ENCODE measurements around the gene IQUB.
A peak's percentile ranks its signal among the peaks of the same experiment; 100 is the strongest.
"Not testable (repeated sequence)": the region's sequence is repeated elsewhere in the genome, so short reads cannot be mapped to it uniquely, and the experiment has no call there.

IQUB gene

DNA sequence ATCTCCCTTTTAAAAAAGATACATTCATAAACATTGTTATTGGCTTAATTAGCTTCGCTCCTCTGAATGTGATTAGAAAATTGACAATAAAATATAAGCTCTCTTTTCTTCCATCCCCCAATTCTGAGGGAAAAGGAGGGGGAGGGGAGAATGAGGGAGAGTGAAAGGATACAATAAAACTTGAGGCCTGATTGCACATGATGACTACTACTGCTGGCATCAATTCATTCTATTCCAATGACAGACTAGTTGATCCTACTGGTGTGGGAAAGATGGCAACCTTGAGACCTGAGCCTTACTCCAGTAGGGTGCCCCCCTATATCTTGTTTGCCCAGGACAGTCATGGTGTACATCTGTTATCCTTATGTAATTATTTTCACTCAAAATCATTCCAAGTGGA lies 4.5 kb upstream of the IQUB start:
- no peak for DNase-seq

DNA sequence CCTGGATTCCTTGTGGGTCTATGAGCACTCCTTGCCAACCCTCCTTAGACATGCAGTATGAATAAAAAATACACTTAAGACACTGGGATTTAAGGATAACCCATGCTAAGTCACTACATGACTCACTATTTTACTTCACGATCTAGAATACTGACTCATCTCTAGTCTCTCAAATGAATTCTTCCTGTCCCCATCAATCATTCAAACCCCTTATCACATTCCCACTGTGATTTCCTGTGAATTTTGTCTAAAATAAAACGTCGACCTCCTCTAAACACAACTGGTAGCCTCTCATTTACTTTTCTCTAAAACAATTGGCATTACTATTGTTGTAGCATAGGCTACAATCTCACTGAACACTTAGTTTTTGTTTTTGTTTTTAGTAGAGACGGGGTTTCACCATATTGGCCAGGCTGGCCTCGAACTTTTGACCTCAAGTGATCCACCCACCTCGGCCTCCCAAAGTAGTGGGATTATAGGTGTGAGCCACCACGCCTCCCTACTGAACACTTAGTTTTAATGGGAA lies 3.9 kb upstream of the IQUB start:
- DNase-seq = peak; percentile 12

DNA sequence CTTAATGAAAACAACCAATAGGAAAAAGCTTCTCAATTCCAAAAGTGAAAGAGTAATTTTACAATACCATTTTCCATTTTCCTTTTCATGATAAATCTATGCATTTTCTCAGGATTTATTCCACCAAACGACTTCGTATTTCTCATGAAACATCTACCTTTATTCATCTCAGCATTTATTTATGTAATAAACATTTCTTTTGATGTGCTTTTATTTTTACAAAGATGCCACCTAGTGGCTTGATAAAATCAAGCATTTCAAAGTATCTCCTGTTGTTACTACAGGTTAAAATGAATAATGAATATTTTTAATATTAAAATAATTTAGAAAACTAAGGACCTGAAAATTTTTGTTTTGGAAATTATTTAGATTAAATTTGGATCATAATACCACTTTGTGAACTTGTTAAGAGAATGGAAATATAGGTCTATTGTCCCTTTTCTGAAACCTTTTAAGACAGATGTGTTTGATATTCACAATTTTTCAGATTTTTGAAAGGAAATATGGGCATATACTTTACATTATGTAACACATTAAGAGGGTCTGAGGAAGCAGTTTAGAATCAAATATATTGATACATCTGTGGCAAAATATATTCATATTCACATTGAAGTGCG lies 2.7 kb upstream of the IQUB start:
- no peak for DNase-seq

DNA sequence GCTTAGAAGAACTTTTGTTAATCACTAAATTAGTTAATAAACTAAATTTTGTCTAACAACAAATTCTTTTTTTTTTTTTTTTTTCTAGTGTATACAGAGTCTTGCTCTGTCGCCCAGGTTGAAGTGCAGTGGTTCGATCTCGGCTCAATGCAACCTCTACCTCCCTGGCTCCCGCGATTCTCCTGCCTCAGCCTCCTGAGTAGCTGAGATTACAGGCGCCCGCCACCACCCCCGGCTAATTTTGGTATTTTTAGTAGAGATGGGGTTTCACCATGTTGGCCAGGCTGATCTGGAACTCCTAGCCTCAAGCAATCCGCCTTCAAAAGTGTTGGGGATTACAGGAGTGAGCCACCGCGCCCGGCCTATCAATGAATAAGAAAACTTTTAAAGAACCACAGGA lies 1.1 kb upstream of the IQUB start:
- no peak for DNase-seq

DNA sequence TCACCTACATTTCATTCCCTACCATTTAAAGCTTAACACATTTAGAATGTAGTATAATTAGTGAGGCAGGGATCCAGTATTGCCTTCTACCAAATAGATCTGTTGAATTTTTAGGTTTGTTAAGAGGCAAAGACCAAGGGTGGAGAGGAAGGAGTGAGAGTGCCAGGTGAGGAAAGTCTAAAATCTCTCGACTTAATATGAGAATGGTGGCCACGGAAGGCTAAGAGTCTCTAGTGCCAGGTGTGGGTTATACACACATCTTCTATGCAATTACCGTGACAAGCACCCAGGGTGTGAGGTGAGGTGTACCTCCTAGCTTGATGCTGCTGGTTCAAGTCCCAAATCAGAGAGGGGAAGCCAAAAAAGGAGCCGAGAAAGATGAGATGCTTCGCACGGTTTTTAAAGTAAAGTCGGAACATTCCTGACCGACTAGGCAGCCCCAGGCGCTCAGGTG lies 439 bp downstream of the IQUB start:
- DNase-seq = no peak

DNA sequence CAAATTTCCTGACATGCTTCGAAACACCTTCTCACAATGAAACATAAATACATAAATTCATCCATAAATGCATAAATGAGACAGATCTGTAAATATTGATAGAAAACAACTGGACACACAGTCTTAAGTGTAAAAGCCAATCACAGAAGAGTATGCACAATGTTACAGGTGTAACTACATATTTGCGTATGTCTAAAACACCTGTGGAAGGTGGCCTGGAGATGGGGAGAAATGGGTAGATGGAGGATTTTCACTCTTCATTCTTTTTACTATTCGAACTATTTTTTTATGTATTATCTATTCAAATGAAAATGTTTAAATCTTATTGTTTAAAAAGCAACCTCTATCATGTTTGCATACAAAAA lies 860 bp downstream of the IQUB start:
- DNase-seq = no peak

DNA sequence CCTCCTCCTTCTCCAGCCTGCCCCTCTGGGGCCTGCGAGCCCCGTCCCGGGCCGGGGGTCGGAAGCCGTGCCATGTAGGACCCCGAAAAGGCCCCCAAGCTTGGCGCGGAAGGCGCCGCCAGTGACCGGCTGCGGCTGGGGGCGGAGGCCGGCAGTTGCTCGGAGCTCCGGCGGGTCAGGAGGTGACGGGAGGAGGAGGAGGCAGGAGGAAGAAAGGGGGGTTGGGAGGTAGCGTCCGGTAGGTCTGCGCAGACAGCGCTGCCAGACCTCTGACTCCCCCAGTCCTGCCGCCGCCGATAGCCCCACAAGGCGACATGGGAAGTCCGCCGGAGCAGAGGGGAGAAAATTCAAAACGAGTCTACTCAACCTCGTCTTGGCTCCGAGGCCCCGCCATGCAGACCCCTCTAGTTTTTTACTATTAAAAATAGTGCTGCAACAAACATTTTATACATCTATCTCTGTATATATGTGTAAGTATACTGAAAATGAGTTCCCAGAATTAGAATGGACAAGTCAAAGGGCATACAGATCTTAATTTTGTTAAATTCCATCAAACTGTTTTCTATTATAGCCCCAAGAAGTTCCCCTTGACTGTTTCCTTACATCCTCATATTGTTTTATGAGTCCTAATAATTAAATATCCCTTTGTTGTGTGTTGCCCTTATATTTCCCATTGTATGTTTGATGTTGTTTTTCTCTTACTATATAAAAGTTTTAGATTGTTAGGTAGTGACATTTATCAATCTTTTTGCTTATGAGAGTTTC lies 1.4 kb downstream of the IQUB start:
- not testable (repeated sequence) for DNase-seq

DNA sequence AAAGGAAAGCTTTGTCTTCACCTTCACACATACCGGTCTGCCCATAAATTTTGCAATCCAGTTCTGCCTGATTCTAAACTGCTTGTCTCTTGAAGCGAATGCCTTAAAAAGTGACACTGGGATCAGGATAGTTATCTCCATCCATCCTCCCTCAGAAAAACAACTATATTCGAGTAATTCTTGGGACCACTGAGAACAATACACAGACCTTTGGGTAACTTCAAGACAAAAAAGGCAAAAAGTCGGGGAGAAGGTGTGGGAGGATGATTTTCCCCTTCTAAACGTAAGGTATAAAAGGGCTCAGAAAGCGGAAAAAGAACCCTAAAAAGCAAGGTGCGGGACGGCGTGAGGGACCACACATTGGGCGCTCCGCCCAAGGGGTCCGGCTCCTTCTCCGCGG lies 2.1 kb downstream of the IQUB start:
- DNase-seq = not testable (repeated sequence)

DNA sequence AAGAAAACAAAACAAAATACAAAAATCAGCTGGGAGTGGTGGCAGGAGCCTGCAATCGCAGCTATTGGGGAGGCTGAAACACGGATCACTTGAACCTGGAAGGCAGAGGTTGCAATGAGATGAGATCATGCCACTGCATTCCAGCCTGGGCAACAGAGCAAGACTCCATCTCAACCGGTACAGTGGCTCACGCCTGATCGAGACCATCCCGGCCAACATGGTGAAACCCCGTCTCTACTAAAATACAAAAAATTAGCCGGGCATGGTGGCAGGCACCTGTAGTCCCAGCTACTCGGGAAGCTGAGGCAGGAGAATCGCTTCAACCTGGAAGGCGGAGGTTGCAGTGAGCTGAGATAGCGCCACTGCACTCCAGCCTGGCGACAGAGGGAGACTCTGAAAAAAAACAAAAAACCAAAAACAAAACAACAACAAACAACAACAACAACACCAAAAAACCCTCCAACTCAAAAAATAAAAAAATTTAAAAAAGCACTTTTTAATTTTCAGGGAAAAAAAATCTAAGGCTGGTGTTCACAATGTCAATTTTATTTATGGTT lies 4.3 kb downstream of the IQUB start:
- not testable (repeated sequence) for DNase-seq

DNA sequence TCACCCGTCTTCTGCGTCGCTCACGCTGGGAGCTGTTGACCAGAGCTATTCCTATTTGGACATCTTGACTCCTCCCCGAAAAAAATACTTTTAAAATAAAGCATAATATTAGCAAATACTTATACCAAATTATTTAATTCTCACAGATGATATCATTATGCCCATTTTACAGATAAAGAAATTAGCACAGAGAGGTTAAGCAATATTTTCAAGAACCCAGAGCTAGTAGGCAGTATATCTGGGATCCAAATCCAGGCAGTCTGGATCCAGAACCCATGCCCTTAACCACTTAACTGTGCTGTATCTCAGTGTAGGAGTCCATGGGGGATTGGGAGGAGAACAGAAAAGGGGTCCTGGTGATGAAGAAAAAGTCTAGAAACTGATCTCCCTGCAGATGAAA lies 6.1 kb downstream of the IQUB start:
- DNase-seq = no peak

DNA sequence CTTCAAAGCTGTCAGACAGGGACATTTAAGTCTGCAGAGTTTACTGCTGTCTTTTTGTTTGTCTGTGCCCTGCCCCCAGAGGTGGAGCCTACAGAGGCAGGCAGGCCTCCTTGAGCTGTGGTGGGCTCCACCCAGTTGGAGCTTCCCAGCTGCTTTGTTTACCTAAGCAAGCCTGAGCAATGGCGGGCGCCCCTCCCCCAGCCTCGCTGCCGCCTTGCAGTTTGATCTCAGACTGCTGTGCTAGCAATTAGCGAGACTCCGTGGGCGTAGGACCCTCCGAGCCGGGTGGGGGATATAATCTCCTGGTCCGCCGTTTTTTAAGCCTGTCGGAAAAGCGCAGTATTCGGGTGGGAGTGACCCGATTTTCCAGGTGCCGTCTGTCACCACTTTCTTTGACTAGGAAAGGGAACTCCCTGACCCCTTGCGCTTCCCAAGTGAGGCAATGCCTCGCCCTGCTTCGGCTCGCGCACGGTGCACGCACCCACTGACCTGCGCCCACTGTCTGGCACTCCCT lies 6.6 kb downstream of the IQUB start:
- not testable (repeated sequence) for DNase-seq

DNA sequence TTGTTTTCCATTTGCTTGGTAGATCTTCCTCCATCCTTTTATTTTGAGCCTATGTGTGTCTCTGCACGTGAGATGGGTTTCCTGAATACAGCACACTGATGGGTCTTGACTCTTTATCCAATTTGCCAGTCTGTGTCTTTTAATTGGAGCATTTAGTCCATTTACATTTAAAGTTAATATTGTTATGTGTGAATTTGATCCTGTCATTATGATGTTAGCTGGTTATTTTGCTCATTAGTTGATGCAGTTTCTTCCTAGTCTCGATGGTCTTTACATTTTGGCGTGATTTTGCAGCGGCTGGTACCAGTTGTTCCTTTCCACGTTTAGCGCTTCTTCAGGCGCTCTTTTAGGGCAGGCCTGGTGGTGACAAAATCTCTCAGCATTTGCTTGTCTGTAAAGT lies 7.9 kb downstream of the IQUB start:
- DNase-seq = not testable (repeated sequence)

DNA sequence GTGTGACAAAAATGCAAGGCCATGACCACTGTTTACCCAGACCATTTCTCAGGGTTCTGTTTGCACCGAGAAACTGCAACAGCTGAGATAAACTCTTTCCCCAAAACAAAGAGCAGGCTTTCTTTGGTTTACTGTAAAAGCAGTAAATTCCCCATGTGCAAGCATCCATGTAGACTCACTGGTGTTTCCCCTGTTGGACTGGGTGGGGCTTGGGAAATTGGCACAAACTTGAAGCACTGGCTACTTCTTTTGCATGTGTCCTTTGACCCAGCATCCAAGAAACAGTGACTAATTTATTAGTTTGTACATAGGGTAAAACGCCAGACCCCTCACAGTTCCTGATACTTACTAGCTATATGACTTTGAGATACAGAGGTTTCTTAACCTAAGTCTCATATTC lies 12.3 kb downstream of the IQUB start:
- no peak for DNase-seq

DNA sequence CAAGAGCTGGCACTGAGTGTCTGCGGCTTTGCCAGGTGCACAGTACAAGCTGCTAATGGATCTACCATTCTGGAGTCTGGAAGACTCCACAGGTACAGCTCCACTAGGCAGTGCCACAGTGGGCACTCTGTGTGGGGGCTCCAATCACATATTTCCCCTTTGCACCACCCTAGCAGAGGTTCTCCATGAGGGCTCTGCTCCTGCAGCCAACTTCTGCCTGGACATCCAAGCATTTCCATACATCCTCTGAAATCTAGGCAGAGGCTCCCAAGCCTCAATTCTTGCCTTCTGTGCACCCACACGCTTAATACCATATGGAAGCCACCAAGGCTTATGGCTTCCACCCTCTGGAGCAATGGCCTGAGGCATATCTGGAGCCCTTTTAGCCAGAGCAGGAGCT lies 29.2 kb downstream of the IQUB start:
- no peak for DNase-seq

DNA sequence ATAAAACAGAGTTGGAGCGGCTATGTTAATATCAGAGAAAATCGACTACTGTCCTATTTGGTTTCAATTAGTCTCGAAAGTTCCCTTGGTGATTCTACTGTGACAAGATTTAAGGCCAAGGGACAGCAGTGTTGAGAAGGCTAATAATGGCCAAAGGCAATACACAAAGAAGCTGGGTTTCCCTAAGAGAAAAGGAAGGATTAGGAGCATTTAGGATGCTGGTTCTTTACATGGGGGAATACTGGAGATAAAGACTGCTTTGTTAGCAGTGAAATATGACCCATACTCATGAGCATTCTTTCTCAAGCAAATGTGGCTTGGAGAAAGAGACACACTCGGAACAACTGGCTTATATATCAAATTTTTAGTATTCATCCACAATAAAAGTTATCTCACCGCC lies 32.2 kb downstream of the IQUB start:
- no peak for DNase-seq

DNA sequence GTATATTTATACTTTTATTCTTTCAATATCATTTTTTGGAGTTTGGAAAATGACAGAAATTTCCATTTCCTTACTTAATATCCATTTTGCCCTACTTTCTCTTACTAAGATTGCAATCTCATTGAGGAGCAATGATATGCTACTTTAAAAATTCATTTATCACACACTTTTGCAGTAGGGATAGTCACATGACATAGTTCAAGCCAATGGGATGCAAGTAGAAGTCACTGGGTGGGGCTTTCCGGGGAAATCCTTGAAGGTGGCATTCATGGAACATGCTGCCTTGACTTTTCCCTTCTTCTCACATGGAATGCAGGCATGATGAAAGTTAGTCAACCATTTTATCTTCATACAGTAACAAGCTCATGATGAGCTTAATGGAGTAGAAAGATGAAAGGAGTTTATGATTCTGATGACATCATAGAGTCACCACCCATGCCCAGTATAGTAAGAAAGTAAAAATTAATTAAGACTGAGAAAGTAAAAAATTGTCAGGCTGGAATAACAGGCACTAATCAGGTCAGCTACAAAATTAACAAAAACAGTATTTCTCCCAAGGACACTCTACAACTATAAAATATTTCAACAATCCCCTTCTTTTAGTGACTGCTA lies 33.4 kb downstream of the IQUB start:
- DNase-seq = no peak

DNA sequence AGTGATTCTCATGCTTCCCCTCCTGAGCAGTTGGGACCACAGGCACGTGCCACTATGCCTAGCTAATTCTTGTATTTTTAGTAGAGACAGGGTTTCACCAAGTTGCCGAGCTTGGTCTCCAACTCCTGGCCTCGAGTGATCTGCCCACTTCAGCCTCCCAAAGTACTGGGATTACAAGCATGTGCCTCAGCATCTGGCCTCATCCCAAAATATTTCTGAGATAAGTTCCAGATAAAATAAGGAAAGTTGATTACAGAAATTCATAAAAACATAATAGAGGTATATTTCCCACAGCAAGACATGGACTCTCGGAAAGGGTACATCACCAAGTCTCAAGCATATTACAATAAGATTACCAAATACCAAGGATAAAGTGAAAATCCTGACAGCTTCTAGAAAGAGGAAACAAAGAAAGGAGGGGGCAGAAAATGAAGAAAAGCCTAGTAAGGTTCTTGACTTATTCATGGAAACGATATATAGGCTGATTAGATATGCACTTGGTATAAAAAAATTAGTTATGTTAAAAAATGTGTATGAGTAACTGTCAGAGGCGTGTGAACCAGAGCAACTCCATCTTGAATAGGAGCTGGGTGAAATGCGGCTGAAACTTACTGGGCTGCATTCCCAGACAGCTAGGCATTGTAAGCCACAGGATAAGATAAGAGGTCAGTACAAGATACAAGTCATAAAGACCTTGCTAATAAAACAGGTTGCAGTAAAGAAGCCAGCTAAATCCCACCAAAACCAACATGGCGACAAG lies 35.0 kb downstream of the IQUB start:
- DNase-seq = no peak

DNA sequence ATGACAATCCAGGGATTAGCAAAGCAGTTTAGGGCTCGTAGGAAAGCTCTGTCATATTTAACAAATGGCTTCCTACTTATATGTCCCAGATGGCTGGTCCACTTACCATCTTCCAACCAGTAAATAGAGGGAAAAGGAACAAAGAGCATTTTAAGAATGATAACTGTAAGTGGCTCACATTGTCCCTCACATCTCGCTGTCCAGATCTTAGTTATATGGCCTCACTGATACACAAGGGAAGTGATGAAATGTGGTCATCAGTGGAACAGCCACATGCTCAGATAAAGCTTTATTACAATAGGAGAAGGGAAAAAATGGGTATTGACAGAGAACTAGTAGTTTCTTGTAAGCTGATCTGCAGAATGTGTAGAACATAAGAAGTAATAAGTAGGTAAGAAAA lies 35.8 kb downstream of the IQUB start:
- no peak for DNase-seq

DNA sequence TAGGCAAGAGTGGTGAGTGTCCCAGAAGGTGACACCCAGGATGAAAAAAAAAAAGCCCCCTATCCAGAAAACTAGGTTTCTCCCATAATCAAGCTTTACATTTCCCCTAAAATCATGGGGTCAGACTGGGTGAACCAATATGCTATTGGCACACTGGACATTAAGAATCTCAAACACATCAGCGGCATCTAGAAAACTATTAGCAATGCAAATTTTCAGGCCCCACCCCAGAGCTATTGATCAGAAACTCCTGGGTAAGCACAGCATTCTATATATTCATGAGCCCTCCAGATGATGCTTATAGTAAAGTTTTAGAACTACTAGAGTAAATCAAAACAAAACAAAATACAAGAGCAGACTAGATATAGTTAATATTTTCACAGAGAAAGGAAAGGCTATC lies 36.4 kb downstream of the IQUB start:
- no peak for DNase-seq

DNA sequence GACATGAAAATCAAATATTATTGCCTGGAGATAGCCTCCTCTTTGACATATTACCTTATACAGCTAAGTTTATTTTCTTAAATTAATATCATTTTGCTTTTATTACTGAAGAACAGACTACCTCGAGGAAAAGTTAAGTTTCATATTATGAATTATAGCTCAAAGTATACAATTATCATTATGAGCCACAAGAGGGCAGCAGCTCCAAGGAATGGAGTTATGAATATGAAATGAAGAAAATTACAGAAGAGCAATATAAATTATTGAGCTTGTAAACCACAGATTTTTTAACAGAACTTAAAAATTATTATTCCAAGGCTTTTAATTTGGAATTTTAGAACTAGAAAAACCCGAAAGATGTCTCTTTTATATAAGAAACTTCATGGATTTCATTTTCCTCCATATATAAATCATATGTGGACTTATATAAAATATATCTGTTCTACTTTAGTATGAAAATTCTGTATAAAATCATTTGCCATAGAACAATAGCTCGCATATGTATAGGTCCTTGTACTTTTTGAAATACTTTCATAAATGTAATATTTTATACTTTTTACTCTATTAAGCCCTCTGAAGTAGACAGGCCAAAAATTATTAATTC lies 40.1 kb downstream of the IQUB start:
- DNase-seq = peak; percentile 20

DNA sequence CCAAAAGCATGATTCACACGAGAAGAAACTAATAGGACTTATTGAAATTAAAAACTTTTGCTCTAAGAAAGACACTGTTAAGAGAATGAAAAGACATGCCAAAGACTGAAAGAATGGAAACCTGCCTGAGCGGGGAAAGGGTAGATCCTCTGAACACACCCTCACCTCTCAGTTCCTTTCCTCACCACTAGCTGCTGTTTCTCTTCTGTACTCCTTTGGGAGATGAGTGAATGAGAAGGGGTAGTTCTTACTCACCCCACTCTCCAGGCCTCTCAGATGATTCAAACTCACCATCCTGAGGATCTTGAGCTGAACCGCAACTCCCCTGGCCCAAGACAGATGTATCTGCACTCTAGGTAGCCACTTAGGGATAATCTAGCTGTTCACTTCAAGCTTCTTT lies 41.9 kb downstream of the IQUB start:
- DNase-seq = no peak

DNA sequence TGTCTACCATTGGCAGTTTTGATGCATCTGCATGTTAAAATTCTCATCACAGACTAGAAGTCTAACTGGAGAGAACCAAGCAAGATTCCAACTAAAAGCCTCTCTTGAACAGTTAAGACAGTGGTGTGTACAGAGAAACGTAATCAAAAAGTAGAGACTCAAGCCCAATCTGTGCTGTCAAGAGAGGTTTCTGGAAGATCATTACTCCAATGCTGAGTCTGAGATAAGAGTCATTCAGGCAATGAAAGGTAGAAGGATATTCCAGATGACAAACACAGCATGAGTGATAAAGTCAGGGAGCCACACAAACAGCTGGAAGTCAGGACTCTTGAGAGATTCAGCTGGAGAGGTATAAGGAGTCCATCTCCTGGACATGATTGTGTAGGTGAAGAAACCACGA lies 48.7 kb downstream of the IQUB start:
- no peak for DNase-seq

All from NCI-H2227 treated with DMSO at 0.1 percent for 48 hours (cell line).